Stimulated activated CD8-positive, alpha-beta memory T cell treated with anti-CD3 and anti-CD28 coated beads, Interleukin-4, amount 100 ng/mL, for 24 hours (primary cell): Measurements from ENCODE around the gene LGALS8.
"Not testable (repeated sequence)": the region's sequence is repeated elsewhere in the genome, so short reads cannot be mapped to it uniquely, and the experiment has no call there.

Source experiments
- DNase-seq: peaks from one replicate; pipeline ENCODE4 v3.0.0-alpha.2; 2020; ENCODE audit warnings: low read depth

Gene LGALS8

DNA sequence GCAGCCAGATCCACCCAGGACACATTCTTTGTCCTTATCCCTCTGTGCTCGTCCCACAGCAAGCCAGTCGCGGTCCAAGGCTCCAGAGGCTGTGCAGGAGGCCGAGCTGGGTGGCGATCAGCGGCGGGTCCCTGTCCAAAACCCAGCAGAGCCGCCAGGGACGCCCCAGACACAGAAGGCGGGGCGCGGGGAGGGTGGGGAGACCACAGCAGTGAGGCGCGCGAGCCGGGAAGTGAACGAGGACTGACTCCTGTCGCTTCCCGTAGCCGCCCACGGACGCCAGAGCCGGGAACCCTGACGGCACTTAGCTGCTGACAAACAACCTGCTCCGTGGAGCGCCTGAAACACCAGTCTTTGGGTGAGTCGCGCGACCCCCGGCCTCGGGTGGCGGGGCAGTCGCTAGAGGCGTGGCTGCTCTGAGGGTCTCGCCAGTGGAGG is at the start of gene LGALS8:
LGALS8 (plus strand) TSS at position 279 of the 438 bp plus-strand sequence. CDS start 2,089 bp downstream, outside the sequence.
- peak; percentile 80 for DNase-seq

DNA sequence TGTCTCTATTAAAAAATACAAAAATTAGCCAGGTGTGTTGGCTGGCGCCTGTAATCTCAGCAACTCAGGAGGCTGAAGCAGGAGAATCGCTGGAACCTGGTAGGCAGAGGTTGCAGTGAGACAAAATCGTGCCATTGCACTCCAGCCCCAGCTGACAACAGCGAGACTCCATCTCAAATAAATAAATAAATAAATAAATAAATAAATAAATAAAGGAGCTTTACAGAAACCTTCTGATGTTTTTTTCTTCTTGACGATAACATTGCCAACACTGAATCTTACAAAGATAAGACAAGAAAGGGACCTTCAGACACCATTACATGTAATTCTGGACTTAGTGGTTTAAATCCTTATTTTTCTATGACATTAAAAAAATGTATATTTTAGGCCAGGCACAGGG is 47.8 kb upstream of the LGALS8 start:
- no peak for DNase-seq

DNA sequence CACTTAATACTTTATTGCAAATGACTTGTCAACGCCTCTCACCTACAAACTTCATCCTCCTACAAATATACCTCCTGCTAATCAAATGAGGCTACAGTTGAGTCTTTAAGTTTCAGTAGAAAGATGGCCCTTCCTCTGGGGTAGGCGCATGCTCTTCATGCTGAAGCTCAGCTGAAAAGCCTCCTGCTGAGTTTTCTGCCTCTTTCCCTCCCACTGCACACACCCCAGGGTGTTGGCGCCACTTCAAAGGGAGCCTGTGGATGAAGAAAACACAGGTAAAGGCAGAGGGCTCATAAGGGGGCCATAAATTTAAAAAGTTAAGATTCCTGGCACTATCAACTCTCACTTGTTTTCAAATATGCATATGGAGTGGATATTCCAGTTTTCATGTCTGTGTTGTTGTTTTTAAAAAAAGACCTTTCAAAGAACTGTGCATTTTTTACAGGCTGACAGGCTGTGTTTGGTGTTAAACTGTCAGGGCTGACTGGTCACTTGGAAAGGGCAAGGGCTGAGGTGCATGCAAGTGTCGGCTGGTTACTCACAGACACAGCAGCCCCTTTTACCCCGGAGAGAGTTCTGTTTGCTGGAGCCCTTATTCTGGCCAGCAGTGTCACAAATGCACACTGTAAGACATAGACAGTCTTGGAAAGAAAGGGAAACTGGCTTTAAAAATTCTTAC is 42.9 kb upstream of the LGALS8 start:
- DNase-seq = no peak

DNA sequence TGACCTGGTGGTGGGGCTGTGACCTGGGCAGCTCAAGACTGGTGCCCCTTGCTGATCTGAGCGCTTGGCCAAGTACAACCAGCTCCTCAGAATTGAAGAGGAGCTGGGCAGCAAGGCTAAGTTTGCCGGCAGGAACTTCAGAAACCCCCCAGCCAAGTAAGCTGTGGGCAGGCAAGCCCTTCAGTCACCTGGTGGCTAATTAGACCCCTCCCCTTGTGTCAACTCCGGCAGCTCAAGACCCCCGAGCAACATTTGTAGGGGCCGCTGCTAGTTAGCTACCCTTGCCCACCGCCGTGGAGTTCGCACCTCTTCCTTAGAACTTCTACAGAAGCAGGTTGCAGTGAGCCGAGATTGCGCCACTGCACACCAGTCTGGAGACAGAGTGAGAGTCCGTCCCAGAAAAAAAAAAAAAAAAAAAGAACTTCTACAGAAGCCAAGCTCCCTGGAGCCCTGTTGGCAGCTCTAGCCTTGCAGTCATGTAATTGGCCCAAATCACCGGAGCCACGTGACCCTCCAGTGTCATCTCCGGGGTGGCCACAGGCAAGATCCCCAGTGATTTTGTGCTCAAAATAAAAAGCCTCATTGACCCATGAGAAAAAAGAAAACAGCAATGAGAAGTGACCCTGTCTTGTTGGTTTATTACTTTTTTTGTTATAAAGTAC is 39.3 kb upstream of the LGALS8 start:
- no peak for DNase-seq

DNA sequence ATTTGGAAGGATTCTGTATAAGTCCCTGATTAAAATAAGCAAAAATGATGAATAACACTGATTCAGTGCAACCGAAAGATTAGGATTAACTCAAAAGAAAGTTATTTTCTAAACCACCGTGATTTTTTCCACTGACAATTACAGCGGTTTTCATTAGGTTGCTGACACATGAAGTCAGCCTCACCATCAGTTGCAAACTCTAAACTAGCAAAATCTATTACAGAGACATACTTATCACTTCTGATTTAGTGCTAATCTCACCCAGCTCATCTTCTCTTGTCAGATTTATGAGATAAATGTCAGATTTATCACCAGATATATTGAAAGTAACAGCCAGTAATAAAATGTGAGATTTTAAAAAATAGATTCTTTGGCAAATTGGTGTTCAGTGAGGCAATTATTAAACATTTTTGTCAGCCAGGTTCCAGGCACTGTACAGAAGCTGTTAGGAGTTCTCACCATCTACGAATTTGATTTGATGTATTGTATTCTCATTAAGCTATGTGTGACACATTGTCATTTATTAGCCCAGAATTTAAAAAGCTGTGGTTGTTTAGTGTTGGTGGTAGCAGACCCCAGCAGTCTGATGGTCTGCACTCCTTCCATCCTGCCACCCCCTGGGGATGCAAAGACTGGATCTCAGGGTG is 37.3 kb upstream of the LGALS8 start:
- no peak for DNase-seq

DNA sequence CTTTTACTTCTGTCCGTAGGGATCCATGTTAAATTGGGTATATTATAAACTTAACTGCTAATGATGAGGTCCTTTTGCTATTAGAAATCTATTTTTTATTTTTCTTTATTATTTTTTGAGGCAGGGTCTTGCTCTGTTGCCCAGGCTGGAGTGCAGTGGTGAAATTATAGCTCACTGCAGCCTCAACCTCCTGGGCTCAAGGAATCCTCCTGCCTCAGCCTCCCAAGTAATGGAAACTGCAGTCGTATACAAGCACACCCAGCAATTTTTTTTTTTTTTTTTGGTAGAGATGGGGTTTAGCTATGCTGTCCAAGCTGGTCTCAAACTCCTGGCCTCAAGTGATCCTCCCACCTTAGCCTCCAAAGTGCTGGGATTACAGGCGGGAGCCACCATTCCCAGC is 34.6 kb upstream of the LGALS8 start:
- DNase-seq = not testable (repeated sequence)

DNA sequence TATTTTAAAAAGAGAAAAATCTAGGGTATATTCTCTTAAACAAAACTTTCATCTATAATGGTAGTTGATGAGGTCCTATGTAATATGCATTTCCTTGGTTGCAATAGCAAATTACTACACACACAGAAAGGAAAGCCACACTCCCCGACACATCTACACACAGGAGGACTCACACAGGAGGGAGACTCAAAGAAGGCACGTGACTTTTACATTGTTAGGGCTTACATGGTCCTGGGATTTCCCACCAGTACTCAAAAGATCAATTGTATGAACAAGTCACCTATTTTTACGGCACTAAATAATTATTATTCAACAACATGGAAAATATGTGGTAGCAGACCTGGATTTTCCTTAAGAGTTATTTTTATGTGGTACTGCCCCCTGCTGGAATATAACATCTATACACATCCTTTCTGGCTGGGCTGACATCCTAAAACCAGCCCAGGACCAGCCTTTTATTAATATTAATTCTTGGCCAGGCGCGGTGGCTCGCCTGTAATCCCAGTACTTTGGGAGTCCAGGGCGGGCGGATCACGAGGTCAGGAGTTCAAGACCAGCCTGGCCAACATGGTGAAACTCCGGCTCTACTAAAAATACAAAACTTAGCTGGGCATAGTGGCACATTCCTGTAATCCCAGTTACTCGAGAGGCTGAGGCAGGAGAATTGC is 33.9 kb upstream of the LGALS8 start:
- DNase-seq = no peak

DNA sequence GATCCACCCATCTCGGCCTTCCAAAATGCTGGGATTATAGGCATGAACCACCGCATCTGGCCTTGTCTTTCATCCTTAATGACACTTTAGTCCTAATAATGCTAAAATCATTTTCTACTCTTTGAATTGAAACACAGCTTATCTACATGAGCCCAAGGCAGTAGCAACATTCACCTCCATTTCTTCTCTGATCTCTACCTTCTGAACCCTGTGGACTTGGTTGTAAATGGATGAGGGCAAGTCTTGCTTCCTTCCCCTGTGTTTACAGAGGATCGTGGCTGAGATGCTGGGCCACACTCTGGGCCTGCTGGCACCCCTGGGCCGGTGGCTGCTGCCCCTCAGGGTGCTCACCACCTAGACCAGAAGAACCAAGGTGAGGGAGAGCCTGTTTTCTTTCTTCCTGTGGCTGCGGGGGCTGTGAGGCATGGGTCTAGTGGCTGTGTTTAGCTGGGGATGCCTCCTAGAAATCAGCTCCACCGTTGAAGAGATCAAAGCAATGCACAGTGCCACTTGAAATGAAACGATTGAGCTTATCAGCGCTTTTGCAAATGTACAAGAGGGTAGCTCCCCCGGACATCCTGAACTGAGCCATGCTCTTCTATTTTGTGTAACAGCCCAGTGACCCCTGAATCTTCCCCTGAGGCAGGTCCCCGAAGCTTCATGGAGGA is 32.2 kb upstream of the LGALS8 start:
- DNase-seq = no peak

DNA sequence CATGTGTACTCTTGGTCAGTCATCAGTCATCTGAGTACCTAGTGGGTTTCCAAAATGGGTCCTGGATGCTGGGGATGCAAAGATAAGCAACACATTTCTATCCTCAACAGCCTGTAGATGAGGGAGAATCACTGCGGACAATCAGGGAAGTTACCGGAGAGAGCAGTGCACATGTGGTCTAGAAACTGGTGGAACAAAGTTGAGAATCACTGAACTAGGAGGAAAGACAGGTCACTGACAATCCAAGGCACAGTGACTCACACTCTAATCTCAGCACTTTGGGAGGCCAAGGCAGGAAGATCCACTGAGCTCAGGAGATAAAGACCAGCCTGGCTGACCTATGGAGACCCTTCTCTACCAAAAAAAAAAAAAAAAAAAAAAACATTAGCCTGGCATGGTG is 31.4 kb upstream of the LGALS8 start:
- DNase-seq = no peak

DNA sequence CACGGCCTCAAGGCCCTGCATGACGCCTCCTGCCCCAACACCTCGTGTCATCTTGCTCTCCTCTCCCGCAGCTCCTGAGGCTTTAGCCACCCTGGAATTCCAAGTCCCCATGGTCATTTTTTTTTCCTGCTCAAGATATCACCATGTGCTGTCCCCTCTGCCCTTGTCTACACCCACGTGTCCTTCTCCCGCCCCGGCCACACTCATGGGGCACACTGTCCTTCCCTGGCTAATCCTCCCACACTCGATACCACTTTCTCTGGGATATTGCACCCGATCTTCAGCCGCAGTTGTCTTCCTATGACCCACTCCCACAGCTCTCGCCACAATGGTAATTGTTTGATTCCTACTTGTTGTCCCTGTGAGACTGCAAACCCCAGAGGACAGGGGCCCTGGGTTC is 29.7 kb upstream of the LGALS8 start:
- DNase-seq = no peak

DNA sequence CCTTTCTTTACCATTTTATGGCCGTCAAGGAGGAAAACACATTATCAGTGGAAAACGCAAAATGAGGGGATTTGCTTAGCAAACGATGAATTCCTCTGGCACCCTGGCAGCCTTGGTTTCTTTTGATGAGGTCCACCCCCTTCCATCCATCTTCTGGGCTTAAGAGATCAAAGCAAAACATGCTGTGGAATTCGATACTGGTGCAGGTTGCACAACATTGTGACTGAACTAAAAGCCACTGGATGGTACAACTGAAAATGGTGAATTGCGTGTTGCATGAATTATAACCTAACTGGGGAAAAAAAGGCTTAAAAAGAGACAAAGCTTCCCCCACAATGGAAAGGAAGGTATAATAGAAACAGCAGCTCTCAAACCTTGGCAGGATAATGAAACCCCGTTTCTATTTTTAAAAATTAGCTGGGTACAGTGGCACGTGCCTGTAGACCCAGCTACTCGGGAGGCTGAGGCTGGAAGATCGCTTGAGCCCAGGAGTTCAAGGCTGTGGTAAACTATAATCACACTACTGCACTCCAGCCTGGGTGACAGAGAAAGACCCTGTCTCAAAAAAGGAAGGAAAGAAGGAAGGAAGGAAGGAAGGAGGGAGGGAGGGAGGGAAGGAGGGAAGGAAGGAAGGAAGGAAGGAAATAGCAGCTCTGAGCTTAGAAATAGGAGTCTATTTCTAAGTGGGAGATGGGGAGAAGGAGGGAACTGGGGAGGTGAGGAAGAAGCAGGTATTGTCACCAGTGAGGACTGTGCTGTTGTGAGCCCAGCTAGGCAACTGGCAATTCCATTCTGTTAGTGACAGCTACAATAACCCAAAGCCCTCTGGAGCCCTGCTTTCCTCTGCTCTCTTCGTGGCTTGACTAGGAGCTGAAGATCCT is 29.0 kb upstream of the LGALS8 start:
- no peak for DNase-seq

DNA sequence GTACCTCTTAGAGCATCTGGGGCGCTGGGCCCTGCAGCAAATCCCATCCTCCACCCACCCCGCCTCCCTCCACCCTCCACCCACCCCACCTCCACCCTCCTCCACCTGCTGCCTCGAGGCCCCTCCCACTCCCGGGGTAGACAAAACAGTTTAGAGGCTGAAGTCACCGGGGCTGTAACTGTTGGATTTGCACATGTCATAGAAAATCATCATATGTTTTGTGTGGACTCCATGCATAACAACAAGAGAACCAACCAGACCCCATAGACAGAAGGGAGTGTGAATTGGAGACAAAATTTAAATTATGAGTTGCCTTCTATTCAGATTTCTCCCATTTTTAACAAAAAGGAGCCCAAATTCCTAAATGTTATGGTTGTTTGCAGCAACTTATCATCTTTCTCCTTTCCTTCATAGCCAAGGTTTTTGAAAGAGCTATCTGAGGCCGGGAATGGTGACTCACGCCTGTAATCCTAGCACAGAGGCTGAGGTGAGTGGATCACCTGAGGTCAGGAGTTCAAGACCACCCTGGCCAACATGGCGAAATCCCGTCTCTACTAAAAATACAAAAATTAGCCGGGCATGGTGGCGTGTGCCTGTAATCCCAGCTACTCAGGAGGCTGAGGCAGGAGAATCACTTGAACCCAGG is 28.2 kb upstream of the LGALS8 start:
- no peak for DNase-seq

DNA sequence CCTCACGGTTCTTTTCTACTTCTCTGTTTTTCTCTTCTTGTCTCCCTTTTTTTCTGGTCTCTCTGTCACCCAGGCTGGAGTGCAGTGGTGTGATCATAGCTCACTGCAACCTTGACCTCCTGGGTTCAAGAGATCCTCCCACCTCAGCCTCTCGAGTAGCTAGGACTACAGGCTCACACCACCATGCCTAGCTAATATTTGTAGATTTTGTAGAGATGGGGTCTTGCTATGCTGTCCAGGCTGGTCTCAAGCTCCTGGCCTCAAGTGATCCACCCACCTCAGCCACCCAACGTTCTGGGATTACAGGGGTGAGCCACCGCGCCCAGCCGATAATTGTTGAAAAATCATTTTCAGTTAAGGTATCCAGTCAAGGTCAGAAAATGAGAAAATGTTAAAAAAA is 25.9 kb upstream of the LGALS8 start:
- DNase-seq = no peak

DNA sequence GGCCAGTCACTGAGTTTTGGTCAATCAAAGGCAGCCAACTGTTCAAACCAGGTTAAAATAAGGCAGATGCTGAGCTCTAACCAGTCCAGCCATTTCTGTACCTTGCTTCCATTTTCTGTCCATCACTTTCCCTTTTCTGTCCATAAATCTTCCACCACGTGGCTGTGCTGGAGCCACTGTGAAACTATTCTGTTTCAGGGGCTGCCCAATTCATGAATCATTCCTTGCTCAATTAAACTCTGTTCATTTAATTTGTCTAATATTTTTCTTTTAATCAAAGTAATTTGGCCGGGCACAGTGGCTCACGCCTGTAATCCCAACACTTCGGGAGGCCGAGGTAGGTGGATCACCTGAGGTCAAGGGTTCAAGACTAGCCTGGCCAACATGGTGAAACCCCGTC is 22.7 kb upstream of the LGALS8 start:
- DNase-seq = no peak

DNA sequence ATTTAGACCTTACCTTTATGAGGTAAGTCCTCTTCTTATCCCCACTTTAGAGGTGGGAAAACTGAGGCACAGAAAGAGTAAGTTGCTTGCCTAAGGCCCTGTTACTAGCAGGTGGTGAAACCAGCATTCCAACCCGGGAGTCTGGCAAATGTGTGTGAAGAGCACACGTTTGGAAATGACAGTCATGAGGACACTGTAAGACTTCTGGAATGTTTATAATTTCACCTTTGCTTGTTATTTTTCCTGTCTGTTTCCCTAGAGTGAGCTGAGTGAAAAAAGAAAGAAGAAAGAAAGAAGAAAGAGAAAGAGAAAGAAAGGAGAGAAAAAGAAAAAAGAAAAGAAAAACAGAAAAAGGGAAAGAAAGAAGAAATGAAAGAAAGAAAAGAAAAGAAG is 21.2 kb upstream of the LGALS8 start:
- no peak for DNase-seq

DNA sequence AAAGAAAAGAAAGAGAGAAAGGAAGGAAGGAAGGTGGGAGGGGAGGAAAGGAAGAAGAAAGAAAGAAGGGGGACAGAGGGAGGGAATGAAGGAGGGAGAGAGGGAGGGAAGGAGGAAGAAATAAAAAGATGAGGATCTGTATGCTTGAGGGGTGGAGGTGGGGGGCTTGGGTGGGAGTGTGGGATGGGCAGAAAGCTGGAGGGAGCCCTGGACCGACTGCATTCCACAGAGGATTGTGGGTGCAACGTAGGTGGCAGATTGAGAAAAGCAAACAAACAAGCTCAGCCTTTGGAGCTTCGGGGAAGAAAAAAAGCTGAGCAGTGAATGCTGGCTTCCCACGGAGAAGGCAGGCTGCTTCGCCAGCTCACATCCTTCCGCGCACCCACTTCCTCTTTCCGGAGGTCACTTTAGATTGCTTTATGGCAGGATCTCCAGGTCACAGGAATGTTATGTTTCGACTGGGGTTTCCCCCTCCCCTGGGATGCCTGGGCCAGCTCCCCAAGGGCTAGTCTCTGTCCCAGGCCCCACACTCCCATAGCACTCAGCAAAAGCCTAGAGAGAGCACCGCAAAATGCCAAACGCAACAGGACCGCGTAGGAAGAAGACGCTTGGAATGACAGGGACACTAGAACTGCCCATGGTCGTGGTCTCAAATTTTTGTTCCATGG is 20.7 kb upstream of the LGALS8 start:
- DNase-seq = no peak

DNA sequence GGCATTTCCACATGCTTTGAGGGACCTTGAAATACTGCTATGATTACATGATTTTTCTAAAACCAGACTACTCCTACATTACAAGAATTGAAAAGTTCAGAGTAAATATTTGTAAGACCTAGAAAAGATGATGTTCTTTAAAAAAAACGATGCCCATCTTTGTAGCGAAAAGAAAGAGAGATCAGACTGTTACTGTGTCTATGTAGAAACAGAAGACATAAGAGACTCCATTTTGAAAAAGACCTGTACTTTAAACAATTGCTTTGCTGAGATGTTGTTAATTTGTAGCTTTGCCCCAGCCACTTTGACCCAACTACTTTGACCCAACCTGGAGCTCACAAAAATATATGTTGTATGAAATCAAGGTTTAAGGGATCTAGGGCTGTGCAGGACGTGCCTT is 19.4 kb upstream of the LGALS8 start:
- not testable (repeated sequence) for DNase-seq

DNA sequence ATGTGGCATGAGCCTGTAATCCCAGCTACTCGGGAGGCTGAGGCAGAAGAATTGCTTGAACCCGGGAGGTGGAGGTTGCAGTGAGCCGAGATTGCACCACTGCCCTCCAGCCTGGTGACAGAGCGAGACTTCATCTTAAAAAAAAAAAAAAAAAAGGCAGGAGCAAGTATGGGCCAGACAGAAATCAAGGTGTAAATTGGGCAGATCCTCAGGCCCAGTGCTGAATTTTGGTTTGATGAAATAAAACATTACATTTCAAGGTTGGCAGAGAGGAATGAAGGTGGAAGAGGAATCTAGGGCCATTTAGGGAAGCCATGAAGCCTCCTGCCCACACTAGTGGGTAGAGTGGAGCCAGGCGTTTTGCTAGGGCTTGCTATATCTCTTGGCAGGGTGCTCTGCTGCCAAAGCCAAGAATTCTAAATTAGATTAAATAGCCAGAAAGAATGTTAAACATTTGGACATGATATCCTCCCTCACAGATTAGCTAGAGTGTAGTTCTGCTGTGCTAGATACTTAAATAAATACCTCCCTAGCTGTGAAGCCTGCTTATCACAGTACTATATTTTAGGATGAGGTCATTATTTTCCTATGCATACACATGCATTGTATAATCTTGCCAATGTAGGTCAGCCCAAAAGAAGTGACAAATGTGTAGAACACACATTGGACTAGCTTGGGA is 16.6 kb upstream of the LGALS8 start:
- no peak for DNase-seq

DNA sequence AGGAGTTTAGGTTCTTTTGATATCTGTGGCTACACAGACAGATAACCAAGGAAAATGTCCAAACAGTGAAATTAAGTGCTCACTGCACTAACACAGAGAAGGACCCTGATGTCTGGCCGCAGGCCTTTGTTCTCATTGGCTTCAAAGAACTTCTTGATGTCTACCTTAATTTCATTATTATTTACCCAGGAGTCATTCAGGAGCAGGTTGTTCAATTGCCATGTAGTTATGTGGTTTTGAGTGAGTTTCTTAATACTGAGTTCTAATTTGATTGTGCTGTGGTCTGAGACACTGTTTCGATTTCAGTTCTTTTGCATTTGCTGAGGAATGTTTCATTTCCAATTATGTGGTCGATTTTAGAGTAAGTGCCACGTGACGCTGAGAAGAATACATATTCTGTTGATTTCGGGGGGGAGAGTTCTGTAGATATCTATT is 15.2 kb upstream of the LGALS8 start:
- DNase-seq = no peak

DNA sequence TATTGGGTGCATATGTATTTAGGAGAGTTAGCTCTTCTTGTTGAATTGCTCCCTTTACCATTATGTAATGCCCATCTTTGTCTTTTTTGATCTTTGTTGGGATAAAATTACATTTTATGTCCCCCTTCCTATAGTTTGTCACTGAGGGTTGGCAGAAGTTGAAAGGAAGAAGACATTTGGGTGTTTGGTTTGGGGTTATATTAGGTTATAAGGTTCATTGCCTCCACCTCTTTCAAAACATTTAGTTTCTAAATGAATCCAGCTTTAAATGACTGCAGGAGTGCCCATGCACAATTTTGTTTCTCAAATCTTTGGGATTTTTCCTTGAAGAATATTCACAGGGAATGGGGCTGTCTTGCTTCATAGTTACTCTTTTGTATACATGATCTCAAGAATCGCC is 14.6 kb upstream of the LGALS8 start:
- no peak for DNase-seq
